ENCODE results near the gene SUCLG1. TPM values are rescaled to one million over a fixed set of nuclear protein-coding genes. Genes with fewer than 3 reads are reported as not detected.
A peak's percentile ranks its signal among the peaks of the same experiment; 100 is the strongest.

Gene SUCLG1
- total and polyA plus RNA-seq, 3 experiments from 2014 or later = 66.8 to 86.0 (median 72.7) TPM

- DNase-seq = no peak
- H3K27ac Mint-ChIP-seq = no peak overlapping the region
- ChIA-PET POLR2A (no interaction called here), CTCF (interaction anchor here (1.1 to 2.0 kb wide), 7 partner anchors 31 to 433 kb away, joined by 3 to 10 read pairs (median 6); partner anchors contain the start of gene TRABD2A)
- Histone ChIP-seq H3K27me3 (ENCODE audit: insufficient read depth, low read length, poor library complexity, severe bottlenecking) (no peaks in the 10 kb centered on the region), H3K9me3 (ENCODE audit: low read length) (no peaks in the 10 kb centered on the region), H3K4me1 (ENCODE audit: insufficient read depth, low read length) (peaks cover 5% of the 10 kb centered on the region), H3K27ac (ENCODE audit: low read depth, low read length) (no peak overlapping the region), H3K4me3 (ENCODE audit: low read length) (no peak overlapping the region), H3K36me3 (ENCODE audit: insufficient read depth, low read length) (no peaks in the 10 kb centered on the region)
- H3K27me3 Mint-ChIP-seq = peaks cover 3 to 11% of the 10 kb centered on the region in 2 donors
- H3K4me3 Mint-ChIP-seq = no peak overlapping the region
- peaks cover 6 to 12% (median 8%) of the 10 kb centered on the region in 3 donors for H3K4me1 Mint-ChIP-seq
- no peaks in the 10 kb centered on the region for H3K9me3 Mint-ChIP-seq
- no peaks in the 10 kb centered on the region for H3K36me3 Mint-ChIP-seq
Measured at GRCh38 chr2:84492571-84492970, 33.5 kb upstream of the SUCLG1 start.

- no peak for DNase-seq
- no peak overlapping the region for H3K27ac ChIP-seq (ENCODE audit: low read depth, low read length)
- H3K36me3 ChIP-seq (ENCODE audit: insufficient read depth, low read length) = no peaks in the 10 kb centered on the region
- H3K9me3 ChIP-seq (ENCODE audit: low read length) = no peaks in the 10 kb centered on the region
- no peaks in the 10 kb centered on the region for H3K27me3 ChIP-seq (ENCODE audit: insufficient read depth, low read length, poor library complexity, severe bottlenecking)
- H3K9me3 Mint-ChIP-seq = no peaks in the 10 kb centered on the region
- peaks cover 3 to 11% of the 10 kb centered on the region in 2 donors for H3K27me3 Mint-ChIP-seq
- H3K4me3 ChIP-seq (ENCODE audit: low read length) = no peak overlapping the region
- no peak overlapping the region for H3K27ac Mint-ChIP-seq
- POLR2A ChIA-PET = no interaction called here
- H3K4me1 Mint-ChIP-seq = peaks cover 6 to 12% (median 8%) of the 10 kb centered on the region in 3 donors
- no peaks in the 10 kb centered on the region for H3K36me3 Mint-ChIP-seq
- CTCF ChIA-PET = interaction anchor here (1.2 to 2.0 kb wide), 4 partner anchors 30 to 434 kb away, joined by 3 to 10 read pairs (median 4); no protein-coding TSS in a partner anchor
- peaks cover 5% of the 10 kb centered on the region for H3K4me1 ChIP-seq (ENCODE audit: insufficient read depth, low read length)
- peak overlapping the region in 1 of 7 donors; percentile 45 for H3K4me3 Mint-ChIP-seq
Measured at GRCh38 chr2:84491741-84492140, 32.7 kb upstream of the SUCLG1 start.

GRCh38 chr2:84491256-84491655 is 32.2 kb upstream of the SUCLG1 start:
- peaks cover 3 to 11% of the 10 kb centered on the region in 2 donors for H3K27me3 Mint-ChIP-seq
- no peak overlapping the region for H3K27ac ChIP-seq (ENCODE audit: low read depth, low read length)
- no peaks in the 10 kb centered on the region for H3K9me3 Mint-ChIP-seq
- POLR2A ChIA-PET = no interaction called here
- peaks cover 5% of the 10 kb centered on the region for H3K4me1 ChIP-seq (ENCODE audit: insufficient read depth, low read length)
- H3K4me3 Mint-ChIP-seq = no peak overlapping the region
- no peaks in the 10 kb centered on the region for H3K36me3 Mint-ChIP-seq
- no peak overlapping the region for H3K27ac Mint-ChIP-seq
- no peak for DNase-seq
- CTCF ChIA-PET = interaction anchor here (1.2 to 2.0 kb wide), 3 partner anchors 391 to 434 kb away, joined by 3 to 10 read pairs (median 6); no protein-coding TSS in a partner anchor
- H3K27me3 ChIP-seq (ENCODE audit: insufficient read depth, low read length, poor library complexity, severe bottlenecking) = no peaks in the 10 kb centered on the region
- no peaks in the 10 kb centered on the region for H3K9me3 ChIP-seq (ENCODE audit: low read length)
- H3K4me3 ChIP-seq (ENCODE audit: low read length) = no peak overlapping the region
- H3K4me1 Mint-ChIP-seq = peaks cover 6 to 12% (median 8%) of the 10 kb centered on the region in 3 donors
- H3K36me3 ChIP-seq (ENCODE audit: insufficient read depth, low read length) = no peaks in the 10 kb centered on the region

GRCh38 chr2:84487298-84487996 is 28.4 kb upstream of the SUCLG1 start:
- peaks cover 0 to 3% of the 10 kb centered on the region in 2 donors for H3K27me3 Mint-ChIP-seq
- Histone ChIP-seq H3K4me3 (ENCODE audit: low read length) (no peak overlapping the region), H3K36me3 (ENCODE audit: insufficient read depth, low read length) (no peaks in the 10 kb centered on the region), H3K9me3 (ENCODE audit: low read length) (no peaks in the 10 kb centered on the region), H3K27me3 (ENCODE audit: insufficient read depth, low read length, poor library complexity, severe bottlenecking) (no peaks in the 10 kb centered on the region), H3K4me1 (ENCODE audit: insufficient read depth, low read length) (peaks cover under 1% of the 10 kb centered on the region), H3K27ac (ENCODE audit: low read depth, low read length) (no peak overlapping the region)
- no peak overlapping the region for H3K4me3 Mint-ChIP-seq
- ChIA-PET POLR2A (no interaction called here), CTCF (interaction anchor here (1.1 to 2.2 kb wide), 2 partner anchors 438 to 439 kb away, joined by 3 to 7 read pairs; no protein-coding TSS in a partner anchor)
- H3K9me3 Mint-ChIP-seq = no peaks in the 10 kb centered on the region
- DNase-seq = no peak
- no peak overlapping the region for H3K27ac Mint-ChIP-seq
- peaks cover 1 to 6% (median 2%) of the 10 kb centered on the region in 3 donors for H3K4me1 Mint-ChIP-seq
- no peaks in the 10 kb centered on the region for H3K36me3 Mint-ChIP-seq

- Mint-ChIP-seq H3K36me3 (no peaks in the 10 kb centered on the region), H3K27ac (no peak overlapping the region), H3K9me3 (no peaks in the 10 kb centered on the region), H3K4me3 (peak overlapping the region in 1 of 7 donors; percentile 3), H3K4me1 (peaks cover 10 to 15% (median 11%) of the 10 kb centered on the region in 3 donors), H3K27me3 (peaks cover 0 to 3% of the 10 kb centered on the region in 2 donors)
- CTCF ChIA-PET = interaction anchor here (1.0 to 1.1 kb wide), 2 partner anchors 439 kb away, joined by 3 to 5 read pairs; no protein-coding TSS in a partner anchor
- Histone ChIP-seq H3K4me3 (ENCODE audit: low read length) (no peak overlapping the region), H3K27ac (ENCODE audit: low read depth, low read length) (no peak overlapping the region), H3K36me3 (ENCODE audit: insufficient read depth, low read length) (no peaks in the 10 kb centered on the region), H3K4me1 (ENCODE audit: insufficient read depth, low read length) (peaks cover 9% of the 10 kb centered on the region), H3K9me3 (ENCODE audit: low read length) (no peaks in the 10 kb centered on the region), H3K27me3 (ENCODE audit: insufficient read depth, low read length, poor library complexity, severe bottlenecking) (no peaks in the 10 kb centered on the region)
- POLR2A ChIA-PET = no interaction called here
- DNase-seq = no peak
Measured at GRCh38 chr2:84486441-84487115, 27.5 kb upstream of the SUCLG1 start.

- H3K4me1 ChIP-seq (ENCODE audit: insufficient read depth, low read length) = peaks cover 14% of the 10 kb centered on the region
- Mint-ChIP-seq H3K9me3 (no peaks in the 10 kb centered on the region), H3K27ac (peak overlapping the region in 1 of 8 donors; percentile 19), H3K4me3 (no peak overlapping the region), H3K27me3 (peaks cover 0 to 3% of the 10 kb centered on the region in 2 donors), H3K36me3 (no peaks in the 10 kb centered on the region), H3K4me1 (peaks cover 14 to 18% (median 16%) of the 10 kb centered on the region in 3 donors)
- no peaks in the 10 kb centered on the region for H3K36me3 ChIP-seq (ENCODE audit: insufficient read depth, low read length)
- no peak for DNase-seq
- no peaks in the 10 kb centered on the region for H3K27me3 ChIP-seq (ENCODE audit: insufficient read depth, low read length, poor library complexity, severe bottlenecking)
- no peaks in the 10 kb centered on the region for H3K9me3 ChIP-seq (ENCODE audit: low read length)
- ChIA-PET POLR2A (interaction anchor here (0.6 kb wide), 1 partner anchor 20 kb away, joined by 3 read pairs; no protein-coding TSS in a partner anchor), CTCF (interaction anchor here (1.0 to 3.1 kb wide), 2 partner anchors 15 to 443 kb away, joined by 3 to 12 read pairs; no protein-coding TSS in a partner anchor)
- H3K4me3 ChIP-seq (ENCODE audit: low read length) = no peak overlapping the region
- H3K27ac ChIP-seq (ENCODE audit: low read depth, low read length) = no peak overlapping the region
Measured at GRCh38 chr2:84483320-84483719, 24.2 kb upstream of the SUCLG1 start.

- no peak for DNase-seq
- peak overlapping the region in 5 of 8 donors; percentile 11 to 92 (median 70) for H3K27ac Mint-ChIP-seq
Measured at GRCh38 chr2:84482603-84483002, 23.5 kb upstream of the SUCLG1 start.

More at GRCh38 chr2:84482603-84483002, 23.5 kb upstream of the SUCLG1 start:
- H3K9me3 Mint-ChIP-seq = peaks cover 0 to 5% (median 2%) of the 10 kb centered on the region in 5 donors
- peaks cover 0 to 4% (median 2%) of the 10 kb centered on the region in 3 donors for H3K36me3 Mint-ChIP-seq
- Histone ChIP-seq H3K9me3 (ENCODE audit: low read length) (no peaks in the 10 kb centered on the region), H3K36me3 (ENCODE audit: insufficient read depth, low read length) (no peaks in the 10 kb centered on the region), H3K27ac (ENCODE audit: low read depth, low read length) (no peak overlapping the region), H3K27me3 (ENCODE audit: insufficient read depth, low read length, poor library complexity, severe bottlenecking) (no peaks in the 10 kb centered on the region), H3K4me1 (ENCODE audit: insufficient read depth, low read length) (peaks cover 14% of the 10 kb centered on the region), H3K4me3 (ENCODE audit: low read length) (no peak overlapping the region)
- peaks cover 3 to 4% of the 10 kb centered on the region in 2 donors for H3K27me3 Mint-ChIP-seq
- ChIA-PET CTCF (interaction anchor here (1.0 to 3.1 kb wide), 2 partner anchors 14 to 443 kb away, joined by 3 to 12 read pairs; no protein-coding TSS in a partner anchor), POLR2A (interaction anchor here (0.6 kb wide), 1 partner anchor 19 kb away, joined by 3 read pairs; no protein-coding TSS in a partner anchor)
- no peak overlapping the region for H3K4me3 Mint-ChIP-seq
- peaks cover 14 to 18% (median 16%) of the 10 kb centered on the region in 3 donors for H3K4me1 Mint-ChIP-seq

Measured in CD8-positive, alpha-beta memory T cell (primary cell).